GM12801 (cell line): ENCODE measurements around the gene RNF175.

Experiments
- TF ChIP-seq, protein P1 (sequence below): IDR thresholded peaks from one replicate; pipeline ENCODE4 v1.5.1; 2011; ENCODE audit warnings: control low read depth; ENCODE audit not compliant: insufficient read length; ENCODE audit errors: extremely low read depth

The RNF175 gene

DNA sequence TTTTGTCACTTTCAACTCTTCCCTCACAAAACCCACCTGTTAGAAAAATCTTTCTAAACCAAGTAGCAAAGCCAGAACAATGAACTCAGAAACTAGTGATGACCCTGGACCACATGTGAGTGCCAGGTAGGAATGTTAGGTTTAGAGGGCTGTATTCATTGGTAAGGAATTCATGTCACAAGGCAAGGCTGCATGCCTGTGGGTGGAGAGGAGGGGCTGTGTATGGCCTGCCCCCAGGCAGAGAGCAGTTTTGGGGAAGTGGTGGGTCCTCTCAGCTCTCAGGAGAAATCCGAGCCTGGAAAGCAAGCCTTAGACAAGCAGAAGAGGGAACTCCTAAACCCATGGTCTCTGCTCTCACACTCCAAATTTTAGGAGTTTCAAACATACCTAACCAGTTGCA lies 2.4 kb downstream of the RNF175 start:
- TF ChIP-seq, protein P1, sequence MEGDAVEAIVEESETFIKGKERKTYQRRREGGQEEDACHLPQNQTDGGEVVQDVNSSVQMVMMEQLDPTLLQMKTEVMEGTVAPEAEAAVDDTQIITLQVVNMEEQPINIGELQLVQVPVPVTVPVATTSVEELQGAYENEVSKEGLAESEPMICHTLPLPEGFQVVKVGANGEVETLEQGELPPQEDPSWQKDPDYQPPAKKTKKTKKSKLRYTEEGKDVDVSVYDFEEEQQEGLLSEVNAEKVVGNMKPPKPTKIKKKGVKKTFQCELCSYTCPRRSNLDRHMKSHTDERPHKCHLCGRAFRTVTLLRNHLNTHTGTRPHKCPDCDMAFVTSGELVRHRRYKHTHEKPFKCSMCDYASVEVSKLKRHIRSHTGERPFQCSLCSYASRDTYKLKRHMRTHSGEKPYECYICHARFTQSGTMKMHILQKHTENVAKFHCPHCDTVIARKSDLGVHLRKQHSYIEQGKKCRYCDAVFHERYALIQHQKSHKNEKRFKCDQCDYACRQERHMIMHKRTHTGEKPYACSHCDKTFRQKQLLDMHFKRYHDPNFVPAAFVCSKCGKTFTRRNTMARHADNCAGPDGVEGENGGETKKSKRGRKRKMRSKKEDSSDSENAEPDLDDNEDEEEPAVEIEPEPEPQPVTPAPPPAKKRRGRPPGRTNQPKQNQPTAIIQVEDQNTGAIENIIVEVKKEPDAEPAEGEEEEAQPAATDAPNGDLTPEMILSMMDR = no peak

DNA sequence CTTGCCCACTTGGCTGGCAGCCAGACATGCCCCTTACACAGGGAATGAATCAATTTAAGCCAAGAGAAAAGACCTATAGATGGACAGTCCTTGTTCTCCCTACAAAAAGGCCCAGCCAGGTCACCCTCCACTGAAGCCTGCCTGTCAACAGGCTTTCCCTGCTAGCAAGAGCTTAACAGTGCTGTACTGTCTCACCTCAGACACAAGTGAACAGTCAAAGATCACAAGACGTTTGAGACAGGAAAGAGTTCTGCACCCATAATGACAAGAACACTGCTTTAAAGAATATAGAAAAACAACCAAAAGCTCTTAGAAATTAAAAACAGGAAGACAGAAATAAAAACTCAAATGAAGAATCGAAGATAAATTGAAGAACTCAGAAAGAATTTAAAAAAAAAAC lies 4.6 kb downstream of the RNF175 start:
- TF ChIP-seq, protein P1 = no peak

DNA sequence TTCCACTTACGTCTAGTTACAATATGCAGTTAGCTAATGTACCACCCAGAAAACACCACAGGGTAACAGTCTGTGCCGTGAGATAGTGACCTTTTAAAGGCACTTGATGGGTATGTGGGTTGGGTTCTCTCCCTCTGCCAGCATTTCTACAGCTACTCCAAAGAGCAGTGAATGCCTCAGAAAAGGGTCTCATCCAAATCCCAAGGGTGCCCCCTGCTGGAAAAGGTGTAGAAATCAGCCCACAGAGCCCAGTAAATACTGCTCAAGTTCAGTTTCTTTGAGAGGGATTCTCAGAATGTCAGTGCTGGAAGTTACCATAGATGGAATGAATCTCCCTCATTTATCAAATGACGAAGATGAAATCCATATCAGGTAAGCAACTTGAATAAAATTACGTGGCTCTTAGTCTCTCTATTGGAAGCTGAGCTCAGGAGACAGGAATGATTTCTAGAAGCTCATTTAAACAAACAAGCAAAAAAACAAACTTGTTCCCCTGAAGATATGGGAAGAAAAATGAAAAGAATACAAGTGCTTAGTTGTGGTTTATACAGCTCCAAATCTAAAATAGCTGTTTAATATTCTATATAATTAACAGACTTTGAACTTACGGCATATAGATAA lies 9.5 kb downstream of the RNF175 start:
- TF ChIP-seq, protein P1 = no peak

DNA sequence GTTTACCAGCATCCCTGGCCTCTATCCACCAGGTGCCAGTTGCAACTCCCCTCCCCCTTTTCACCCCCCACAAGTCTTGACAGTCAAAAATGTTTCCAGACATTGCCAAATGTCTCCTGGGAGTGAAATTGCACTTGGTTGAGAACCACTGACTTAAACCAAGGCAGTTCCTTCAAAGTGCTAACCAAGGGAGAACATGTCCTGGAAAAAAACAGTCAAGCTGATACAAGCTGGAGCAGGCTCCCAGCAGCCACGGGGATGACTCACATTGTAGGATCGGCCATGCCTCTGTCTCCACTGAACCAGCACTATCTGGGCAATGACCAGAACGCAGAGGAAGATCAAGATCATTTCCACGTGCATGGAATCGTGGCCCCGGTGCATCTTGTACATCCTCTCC lies 11.4 kb downstream of the RNF175 start:
- TF ChIP-seq, protein P1 = no peak

DNA sequence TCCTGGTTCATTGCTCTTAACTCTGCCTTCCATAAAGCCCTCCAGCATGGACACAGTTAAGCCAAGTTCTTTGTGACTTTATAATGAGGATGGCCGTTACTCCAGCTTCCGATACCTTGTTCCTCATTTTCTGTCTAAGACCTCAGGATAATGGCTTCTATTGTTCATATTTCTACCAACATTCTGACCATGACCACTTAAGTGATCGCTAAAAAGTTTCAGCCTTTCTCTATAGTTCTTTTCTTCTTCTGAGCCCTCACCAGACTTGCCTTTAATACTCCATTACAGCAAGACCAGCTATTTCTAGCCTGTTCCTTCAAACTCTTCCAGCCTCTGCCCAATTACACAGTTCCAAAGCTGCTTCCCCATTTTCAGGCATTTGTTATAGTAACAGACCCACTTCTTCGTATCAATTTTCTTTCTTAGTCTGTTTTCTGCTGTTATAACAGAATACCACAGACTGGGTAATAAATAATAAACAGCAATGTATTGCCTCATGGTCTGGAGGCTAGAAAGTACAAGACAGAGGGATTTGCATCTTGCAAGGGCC lies 12.3 kb downstream of the RNF175 start:
- TF ChIP-seq, protein P1 = no peak

DNA sequence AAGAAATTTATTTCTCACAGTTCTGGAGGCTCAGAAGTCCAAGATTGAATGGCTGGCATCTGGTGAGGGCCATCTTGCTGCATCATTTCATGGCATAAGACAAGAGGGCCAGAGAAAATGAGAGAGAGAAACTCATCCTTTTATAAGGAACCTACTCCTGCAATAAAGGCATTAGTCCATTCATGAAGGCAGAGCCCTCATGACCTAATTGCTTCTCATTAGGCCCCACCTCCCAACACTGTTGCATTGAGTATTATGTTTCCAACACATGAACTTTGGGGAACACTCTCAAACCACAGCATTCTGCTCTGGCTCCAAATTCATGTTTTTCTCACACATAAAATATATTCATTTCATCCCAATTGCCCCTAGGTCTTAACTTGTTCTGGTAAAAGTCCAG lies 14.2 kb downstream of the RNF175 start:
- TF ChIP-seq, protein P1 = no peak

DNA sequence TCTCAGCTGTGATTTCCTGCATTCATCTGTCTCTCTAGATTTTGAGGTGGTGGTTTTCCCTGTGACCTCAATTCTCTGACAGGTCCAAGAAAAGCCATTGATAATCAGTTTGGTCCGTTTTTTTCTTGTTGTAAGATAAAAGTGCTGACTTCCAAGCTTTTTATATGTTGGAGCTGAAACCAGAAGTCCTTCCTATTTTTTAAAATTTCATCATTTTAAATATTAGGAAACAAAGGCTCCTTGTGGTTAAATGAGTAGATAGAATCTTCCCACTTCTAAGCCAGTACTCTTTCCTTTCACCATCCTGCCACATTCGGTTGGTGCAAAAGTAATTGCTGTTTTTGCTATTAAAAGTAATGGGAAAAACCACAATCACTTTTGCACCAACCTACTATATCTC lies 18.3 kb downstream of the RNF175 start:
- TF ChIP-seq, protein P1 = no peak
